Adrenal gland (tissue), 5 donors: Measurements from ENCODE around the gene SSR1.

ENCODE experiments used
- POLR2A ChIP-seq, 2 donors: fragments of 450-650 bp; IDR thresholded peaks; one replicate each; pipeline ENCODE4 v1.6.1; 2017; ENCODE audit warnings: antibody characterized with exemption in 2 of 2, mild to moderate bottlenecking in 2 of 2, moderate library complexity in 1 of 2
- TF ChIP-seq, protein P1 (sequence below), 6 experiments: fragments of 450-650 bp in 4 of 6; fragments of 200-600 bp in 2 of 6; sonication (generic) in 1 of 6; IDR thresholded peaks; 1 replicate in 5 of 6; 2 replicates in 1 of 6; pipeline versions ENCODE4 v1.5.1 to v1.8.0; 2016 to 2021; ENCODE audit warnings: antibody characterized with exemption in 6 of 6, mild to moderate bottlenecking in 2 of 6, moderate library complexity in 1 of 6
- donor health status: DM: no; HTN: no; CAD: no.

DNA sequence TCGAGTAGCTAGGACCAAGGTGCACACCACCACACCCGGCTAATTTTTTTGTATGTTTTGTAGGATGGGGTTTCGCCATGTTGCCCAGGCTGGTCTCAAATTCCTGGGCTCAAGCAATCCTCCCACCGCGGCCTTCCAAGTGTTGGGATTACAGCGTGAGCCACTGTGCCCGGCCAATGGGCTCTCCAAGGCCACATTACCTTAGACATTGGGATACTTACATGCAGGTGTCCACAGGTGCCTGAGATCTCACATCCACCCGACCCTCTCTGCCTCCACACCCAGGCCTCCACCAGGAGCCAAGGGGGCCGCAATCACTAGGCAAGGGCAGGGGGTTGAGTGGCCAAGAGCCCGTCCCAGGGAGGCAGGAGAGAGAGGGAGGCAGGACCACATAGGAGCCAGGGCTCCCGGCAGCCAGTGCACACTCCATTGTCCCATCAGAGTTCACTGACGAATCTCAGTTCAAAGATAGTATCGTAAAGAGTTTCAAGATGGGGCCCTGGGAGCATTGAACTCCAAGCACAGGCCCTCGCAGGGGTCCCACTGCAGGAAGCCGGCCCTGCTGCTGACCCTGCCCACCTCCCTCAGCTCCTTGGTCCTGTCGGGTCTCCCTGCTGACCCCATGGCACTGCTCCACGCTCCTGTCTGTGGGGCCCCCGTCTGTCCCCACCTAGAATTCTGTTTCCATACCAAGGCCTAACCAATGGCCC lies 55.3 kb downstream of the SSR1 start:
- no peak for TF ChIP-seq POLR2A (IDR thresholded peaks at IDR 0.05)
- TF ChIP-seq, protein P1, sequence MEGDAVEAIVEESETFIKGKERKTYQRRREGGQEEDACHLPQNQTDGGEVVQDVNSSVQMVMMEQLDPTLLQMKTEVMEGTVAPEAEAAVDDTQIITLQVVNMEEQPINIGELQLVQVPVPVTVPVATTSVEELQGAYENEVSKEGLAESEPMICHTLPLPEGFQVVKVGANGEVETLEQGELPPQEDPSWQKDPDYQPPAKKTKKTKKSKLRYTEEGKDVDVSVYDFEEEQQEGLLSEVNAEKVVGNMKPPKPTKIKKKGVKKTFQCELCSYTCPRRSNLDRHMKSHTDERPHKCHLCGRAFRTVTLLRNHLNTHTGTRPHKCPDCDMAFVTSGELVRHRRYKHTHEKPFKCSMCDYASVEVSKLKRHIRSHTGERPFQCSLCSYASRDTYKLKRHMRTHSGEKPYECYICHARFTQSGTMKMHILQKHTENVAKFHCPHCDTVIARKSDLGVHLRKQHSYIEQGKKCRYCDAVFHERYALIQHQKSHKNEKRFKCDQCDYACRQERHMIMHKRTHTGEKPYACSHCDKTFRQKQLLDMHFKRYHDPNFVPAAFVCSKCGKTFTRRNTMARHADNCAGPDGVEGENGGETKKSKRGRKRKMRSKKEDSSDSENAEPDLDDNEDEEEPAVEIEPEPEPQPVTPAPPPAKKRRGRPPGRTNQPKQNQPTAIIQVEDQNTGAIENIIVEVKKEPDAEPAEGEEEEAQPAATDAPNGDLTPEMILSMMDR (IDR thresholded peaks at IDR 0.05): no peak
